Renal cortical epithelial cell (primary cell): ENCODE data around the gene AMFR. TPM values are rescaled to one million over a fixed set of nuclear protein-coding genes. Genes with fewer than 3 reads are reported as not detected.

Experiments used
- DNase-seq: peaks from one replicate; pipeline ENCODE4 v3.0.0-alpha.2; 2011; ENCODE audit warnings: low read depth
- total RNA-seq: library from RNA; depleted of rRNA; stranded (reverse); fragments of >200 nt; gene quantifications from 2 replicates; pipeline ENCODE4 v1.2.3, GENCODE V29; 2014

AMFR gene
- total RNA-seq, 1 donor from 2014 or later: 415 TPM

- no peak for DNase-seq
Observed at GRCh38 chr16:56363181-56363716, 62.1 kb downstream of the AMFR start.

- no peak for DNase-seq
Observed at GRCh38 chr16:56362706-56363105, 62.6 kb downstream of the AMFR start.

GRCh38 chr16:56362057-56362655 is 63.2 kb downstream of the AMFR start:
- DNase-seq: no peak

GRCh38 chr16:56360117-56361008 is 65.0 kb downstream of the AMFR start:
- no peak for DNase-seq

- no peak for DNase-seq
Observed at GRCh38 chr16:56357765-56358322, 67.5 kb downstream of the AMFR start.

GRCh38 chr16:56357241-56357764 is 68.0 kb downstream of the AMFR start:
- DNase-seq: peak; percentile 55

- peak; percentile 70 for DNase-seq
Observed at GRCh38 chr16:56356276-56357240, 68.8 kb downstream of the AMFR start.

- no peak for DNase-seq
Observed at GRCh38 chr16:56355786-56356275, 69.5 kb downstream of the AMFR start.

GRCh38 chr16:56355221-56355620 is 70.1 kb downstream of the AMFR start:
- no peak for DNase-seq

GRCh38 chr16:56354746-56355145 is 70.6 kb downstream of the AMFR start:
- no peak for DNase-seq

GRCh38 chr16:56354016-56354415 is 71.3 kb downstream of the AMFR start:
- no peak for DNase-seq

GRCh38 chr16:56353054-56353921 is 72.1 kb downstream of the AMFR start:
- no peak for DNase-seq

GRCh38 chr16:56352351-56353053 is 72.8 kb downstream of the AMFR start:
- DNase-seq: no peak

- no peak for DNase-seq
Observed at GRCh38 chr16:56351481-56351880, 73.9 kb downstream of the AMFR start.

GRCh38 chr16:56350491-56351405 is 74.6 kb downstream of the AMFR start:
- DNase-seq: no peak

- DNase-seq: no peak
Observed at GRCh38 chr16:56349711-56350161, 75.6 kb downstream of the AMFR start.

GRCh38 chr16:56349086-56349415 is 76.3 kb downstream of the AMFR start:
- DNase-seq: no peak
